ENCODE measurements around the gene COL4A2.

Gene COL4A2

DNA sequence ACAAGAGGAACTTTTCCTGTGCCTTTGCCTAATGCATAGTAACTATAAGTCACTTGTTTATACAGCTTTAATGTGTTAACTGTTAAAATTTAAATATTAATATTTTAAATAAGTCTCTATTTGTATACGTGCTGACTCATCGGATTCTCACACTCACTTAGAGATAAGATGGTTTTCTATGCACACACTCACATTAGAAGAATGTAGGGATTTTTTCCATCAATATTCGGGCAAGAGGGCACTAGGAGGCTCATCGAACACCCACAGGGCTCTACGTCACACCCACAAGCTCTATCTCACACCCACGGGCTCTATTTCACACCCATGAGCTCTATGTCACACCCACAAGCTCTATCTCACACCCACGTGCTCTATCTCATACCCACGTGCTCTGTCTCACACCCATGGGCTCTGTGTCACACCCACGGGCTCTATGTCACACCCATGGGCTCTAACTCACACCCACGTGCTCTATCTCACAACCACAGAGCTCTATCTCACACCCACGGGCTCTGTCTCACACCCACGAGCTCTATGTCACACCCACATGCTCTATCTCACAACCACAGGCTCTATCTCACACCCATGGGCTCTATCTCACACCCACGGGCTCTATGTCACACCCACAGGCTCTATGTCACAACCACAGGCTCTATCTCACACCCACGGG lies 73.4 kb downstream of the COL4A2 start:
- TF ChIP-seq EZH2phosphoT487 (IDR thresholded peaks at IDR 0.05; ENCODE audit: low read length) (no peak), EZH2 (optimal IDR thresholded peaks at IDR 0.05; ENCODE audit: low read depth, low read length) (no peak)
- TF ChIP-seq, protein P1, sequence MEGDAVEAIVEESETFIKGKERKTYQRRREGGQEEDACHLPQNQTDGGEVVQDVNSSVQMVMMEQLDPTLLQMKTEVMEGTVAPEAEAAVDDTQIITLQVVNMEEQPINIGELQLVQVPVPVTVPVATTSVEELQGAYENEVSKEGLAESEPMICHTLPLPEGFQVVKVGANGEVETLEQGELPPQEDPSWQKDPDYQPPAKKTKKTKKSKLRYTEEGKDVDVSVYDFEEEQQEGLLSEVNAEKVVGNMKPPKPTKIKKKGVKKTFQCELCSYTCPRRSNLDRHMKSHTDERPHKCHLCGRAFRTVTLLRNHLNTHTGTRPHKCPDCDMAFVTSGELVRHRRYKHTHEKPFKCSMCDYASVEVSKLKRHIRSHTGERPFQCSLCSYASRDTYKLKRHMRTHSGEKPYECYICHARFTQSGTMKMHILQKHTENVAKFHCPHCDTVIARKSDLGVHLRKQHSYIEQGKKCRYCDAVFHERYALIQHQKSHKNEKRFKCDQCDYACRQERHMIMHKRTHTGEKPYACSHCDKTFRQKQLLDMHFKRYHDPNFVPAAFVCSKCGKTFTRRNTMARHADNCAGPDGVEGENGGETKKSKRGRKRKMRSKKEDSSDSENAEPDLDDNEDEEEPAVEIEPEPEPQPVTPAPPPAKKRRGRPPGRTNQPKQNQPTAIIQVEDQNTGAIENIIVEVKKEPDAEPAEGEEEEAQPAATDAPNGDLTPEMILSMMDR (IDR thresholded peaks at IDR 0.05; ENCODE audit: low read length) = no peak
- H3K9me2 ChIP-seq (replicated peaks; ENCODE audit: insufficient read depth, low read length) = no peaks in the 10 kb centered on the region
- no peak overlapping the region for H3K4me2 ChIP-seq (ENCODE audit: low read depth, low read length)
- H3K9me3 ChIP-seq (replicated peaks; ENCODE audit: insufficient read depth, low read length) = no peaks in the 10 kb centered on the region
- H3K36me3 ChIP-seq (replicated peaks; ENCODE audit: insufficient read depth, low read length) = no peaks in the 10 kb centered on the region
- H3K9ac ChIP-seq (ENCODE audit: low read length) = no peak overlapping the region
- H4K20me1 ChIP-seq (ENCODE audit: insufficient read depth, low read length) = no peaks in the 10 kb centered on the region
- H3K79me2 ChIP-seq (ENCODE audit: low read length) = no peaks in the 10 kb centered on the region
- H3K27ac ChIP-seq (ENCODE audit: low read length) = no peak overlapping the region
- H3K4me1 ChIP-seq (ENCODE audit: low read length) = no peaks in the 10 kb centered on the region
- no peak for DNase-seq
- no peaks in the 10 kb centered on the region for H3K27me3 ChIP-seq (replicated peaks; ENCODE audit: insufficient read depth, low read length)
- no peak overlapping the region for H3K4me3 ChIP-seq (ENCODE audit: low read length)
- H3F3A ChIP-seq (ENCODE audit: insufficient read depth, low read length) = no peaks in the 10 kb centered on the region
- no peak overlapping the region for H2AFZ ChIP-seq (ENCODE audit: low read length)

DNA sequence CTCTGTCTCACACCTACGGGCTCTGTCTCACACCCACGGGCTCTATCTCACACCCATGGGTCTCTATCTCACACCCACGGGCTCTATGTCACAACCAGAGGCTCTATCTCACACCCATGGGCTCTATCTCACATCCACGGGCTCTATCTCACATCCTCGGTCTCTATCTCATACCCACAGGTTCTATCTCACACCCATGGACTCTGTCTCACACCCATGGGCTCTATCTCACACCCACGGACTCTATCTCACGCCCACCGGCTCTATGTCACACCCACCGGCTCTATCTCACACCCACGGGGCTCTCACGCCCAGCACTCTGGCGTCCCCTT lies 73.9 kb downstream of the COL4A2 start:
- H3K27me3 ChIP-seq (replicated peaks; ENCODE audit: insufficient read depth, low read length) = no peaks in the 10 kb centered on the region
- H3K27ac ChIP-seq (ENCODE audit: low read length) = no peak overlapping the region
- H3K9ac ChIP-seq (ENCODE audit: low read length) = no peak overlapping the region
- no peak overlapping the region for H3K4me3 ChIP-seq (ENCODE audit: low read length)
- no peaks in the 10 kb centered on the region for H3K36me3 ChIP-seq (replicated peaks; ENCODE audit: insufficient read depth, low read length)
- no peak overlapping the region for H2AFZ ChIP-seq (ENCODE audit: low read length)
- no peaks in the 10 kb centered on the region for H4K20me1 ChIP-seq (ENCODE audit: insufficient read depth, low read length)
- H3K4me1 ChIP-seq (ENCODE audit: low read length) = no peaks in the 10 kb centered on the region
- no peak for DNase-seq
- no peaks in the 10 kb centered on the region for H3K9me3 ChIP-seq (replicated peaks; ENCODE audit: insufficient read depth, low read length)
- no peaks in the 10 kb centered on the region for H3K9me2 ChIP-seq (replicated peaks; ENCODE audit: insufficient read depth, low read length)
- no peaks in the 10 kb centered on the region for H3F3A ChIP-seq (ENCODE audit: insufficient read depth, low read length)
- TF ChIP-seq EZH2phosphoT487 (IDR thresholded peaks at IDR 0.05; ENCODE audit: low read length) (no peak), EZH2 (optimal IDR thresholded peaks at IDR 0.05; ENCODE audit: low read depth, low read length) (no peak)
- TF ChIP-seq, protein P1 (IDR thresholded peaks at IDR 0.05; ENCODE audit: low read length) = no peak
- no peak overlapping the region for H3K4me2 ChIP-seq (ENCODE audit: low read depth, low read length)
- H3K79me2 ChIP-seq (ENCODE audit: low read length) = no peaks in the 10 kb centered on the region

DNA sequence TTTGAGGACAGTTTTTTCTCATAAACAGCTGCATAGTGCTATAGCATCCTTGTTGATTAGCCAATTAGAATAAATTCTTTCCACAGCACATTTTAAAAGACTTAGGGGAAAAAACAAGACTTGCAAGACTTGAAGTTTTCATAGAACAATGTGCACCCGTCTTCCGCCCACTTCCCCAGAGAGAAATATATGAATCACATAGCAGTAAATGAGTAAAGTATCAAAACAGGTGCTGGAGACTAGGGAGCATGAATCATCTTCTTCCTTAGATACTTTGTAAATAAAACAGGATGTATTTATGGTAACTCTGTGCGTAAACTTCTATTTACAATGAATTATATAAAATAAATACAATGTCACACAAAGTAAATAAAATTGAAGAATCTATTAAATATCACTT lies 75.1 kb downstream of the COL4A2 start:
- Histone ChIP-seq H4K20me1 (ENCODE audit: insufficient read depth, low read length) (no peaks in the 10 kb centered on the region), H2AFZ (ENCODE audit: low read length) (no peak overlapping the region), H3K36me3 (replicated peaks; ENCODE audit: insufficient read depth, low read length) (no peaks in the 10 kb centered on the region), H3K27me3 (replicated peaks; ENCODE audit: insufficient read depth, low read length) (no peaks in the 10 kb centered on the region), H3K4me1 (ENCODE audit: low read length) (no peaks in the 10 kb centered on the region), H3K79me2 (ENCODE audit: low read length) (no peaks in the 10 kb centered on the region), H3K27ac (ENCODE audit: low read length) (no peak overlapping the region), H3F3A (ENCODE audit: insufficient read depth, low read length) (no peaks in the 10 kb centered on the region), H3K9me2 (replicated peaks; ENCODE audit: insufficient read depth, low read length) (no peaks in the 10 kb centered on the region), H3K9me3 (replicated peaks; ENCODE audit: insufficient read depth, low read length) (no peaks in the 10 kb centered on the region), H3K4me3 (ENCODE audit: low read length) (no peak overlapping the region), H3K9ac (ENCODE audit: low read length) (no peak overlapping the region), H3K4me2 (ENCODE audit: low read depth, low read length) (no peak overlapping the region)
- TF ChIP-seq, protein P1 (IDR thresholded peaks at IDR 0.05; ENCODE audit: low read length) = no peak
- no peak for TF ChIP-seq EZH2 (optimal IDR thresholded peaks at IDR 0.05; ENCODE audit: low read depth, low read length)
- TF ChIP-seq EZH2phosphoT487 (IDR thresholded peaks at IDR 0.05; ENCODE audit: low read length) = no peak
- DNase-seq = no peak

Data from MM.1S (cell line).